IMR-90 (cell line): ENCODE measurements around the gene ANO2. TPM values are rescaled to one million over a fixed set of nuclear protein-coding genes. Genes with fewer than 3 reads are reported as not detected.

ENCODE experiments used
- ATAC-seq: fragments of 200-7000 bp; cut with Tn5 transposase; 2 replicates; pipeline ENCODE4 v1.9.1; 2020; ENCODE audit warnings: low read depth, mild to moderate bottlenecking, moderate library complexity
- BruUV-seq: library from RNA; stranded (reverse); fragments of 400-500 nt; replicated peaks from 2 replicates; lab custom pipeline; 2021; lab: Mats Ljungman, UMichigan
- CTCF ChIA-PET: fragments of 300-600 bp; formaldehyde crosslinking; extraction: SDS; loops from one replicate; lab custom pipeline; 2021; ENCODE audit warnings: antibody characterized with exemption; lab: Yijun Ruan, JAX
- POLR2A ChIA-PET: fragments of 300-600 bp; sonication (Branson Sonifier 250); formaldehyde crosslinking; loops from one replicate; lab custom pipeline; 2022; ENCODE audit warnings: antibody characterized with exemption; ENCODE audit not compliant: unreplicated experiment; lab: Charles Lee
- DNase-seq: peaks from one replicate; pipeline ENCODE4 v3.0.0; 2013
- H2AFZ ChIP-seq: replicated peaks from 2 replicates; pipeline ENCODE3; 2013; ENCODE audit warnings: low read length, mild to moderate bottlenecking; ENCODE audit not compliant: poor library complexity
- H2AK5ac ChIP-seq: 2 replicates; pipeline ENCODE4 v1.6.1; 2013; ENCODE audit warnings: low read depth, low read length, inconsistent platforms
- H2AK9ac ChIP-seq: replicated peaks from 2 replicates; pipeline ENCODE3; 2013; ENCODE audit warnings: mild to moderate bottlenecking, low read depth, low read length, moderate library complexity; ENCODE audit not compliant: poor library complexity
- H2BK120ac ChIP-seq: 2 replicates; pipeline ENCODE4 v1.6.1; 2013; ENCODE audit warnings: low read depth, low read length, inconsistent platforms
- H2BK15ac ChIP-seq: 3 replicates; pipeline ENCODE4 v1.6.1; 2013; ENCODE audit warnings: low read depth, low read length, inconsistent platforms
- H2BK20ac ChIP-seq: 2 replicates; pipeline ENCODE4 v1.6.1; 2013; ENCODE audit warnings: low read depth, mild to moderate bottlenecking, inconsistent platforms, low read length, moderate library complexity
- H2BK5ac ChIP-seq: 2 replicates; pipeline ENCODE4 v1.6.1; 2013; ENCODE audit warnings: mild to moderate bottlenecking, low read depth, low read length, inconsistent platforms; ENCODE audit not compliant: poor library complexity, severe bottlenecking
- H3K14ac ChIP-seq: replicated peaks from 2 replicates; pipeline ENCODE4 v1.6.1; 2013; ENCODE audit warnings: low read depth, low read length, inconsistent platforms
- H3K18ac ChIP-seq: 2 replicates; pipeline ENCODE4 v1.6.1; 2013; ENCODE audit warnings: low read depth, low read length, control low read depth
- H3K23ac ChIP-seq: 2 replicates; pipeline ENCODE4 v1.6.1; 2013; ENCODE audit warnings: low read depth, low read length, inconsistent platforms
- H3K27ac ChIP-seq: 2 replicates; pipeline ENCODE4 v1.5.1; 2013; ENCODE audit warnings: mild to moderate bottlenecking, control low read depth, low read length; ENCODE audit not compliant: insufficient read depth
- H3K27me3 ChIP-seq: 2 replicates; pipeline ENCODE4 v1.6.1; 2013; ENCODE audit warnings: low read length; ENCODE audit not compliant: control insufficient read depth, insufficient read depth
- H3K36me3 ChIP-seq: 2 replicates; pipeline ENCODE4 v1.6.1; 2013; ENCODE audit warnings: low read length, mixed read lengths; ENCODE audit not compliant: control insufficient read depth, insufficient read depth
- H3K4ac ChIP-seq: 2 replicates; pipeline ENCODE4 v1.6.1; 2013; ENCODE audit warnings: low read depth, low read length, inconsistent platforms
- H3K4me1 ChIP-seq: 2 replicates; pipeline ENCODE4 v1.6.1; 2013; ENCODE audit warnings: low read length, mixed read lengths; ENCODE audit not compliant: control insufficient read depth, insufficient read depth
- H3K4me2 ChIP-seq: 2 replicates; pipeline ENCODE4 v1.6.1; 2013; ENCODE audit warnings: low read depth, mild to moderate bottlenecking, control low read depth, low read length, moderate library complexity
- H3K4me3 ChIP-seq: 2 replicates; pipeline ENCODE4 v1.5.1; 2013; ENCODE audit warnings: low read depth, mild to moderate bottlenecking, control low read depth, low read length, moderate library complexity; ENCODE audit not compliant: insufficient read depth
- H3K56ac ChIP-seq: 2 replicates; pipeline ENCODE4 v1.6.1; 2013; ENCODE audit warnings: low read length, inconsistent platforms; ENCODE audit not compliant: insufficient read depth; ENCODE audit errors: extremely low read depth
- H3K79me1 ChIP-seq, 2 experiments: 2 replicates each; pipeline ENCODE4 v1.6.1; 2013; ENCODE audit warnings: low read length in 2 of 2, inconsistent platforms in 1 of 2, low read depth in 1 of 2
- H3K9ac ChIP-seq: 2 replicates; pipeline ENCODE4 v1.6.1; 2013; ENCODE audit warnings: low read depth, low read length, control low read depth
- H3K9me1 ChIP-seq: 2 replicates; pipeline ENCODE4 v1.6.1; 2013; ENCODE audit warnings: low read length, inconsistent platforms; ENCODE audit not compliant: insufficient read depth
- H3K9me3 ChIP-seq: 2 replicates; pipeline ENCODE4 v1.6.1; 2013; ENCODE audit warnings: low read length; ENCODE audit not compliant: control insufficient read depth, insufficient read depth
- H4K20me1 ChIP-seq: 2 replicates; pipeline ENCODE4 v1.6.1; 2013; ENCODE audit warnings: low read length, inconsistent platforms; ENCODE audit not compliant: insufficient read depth
- H4K5ac ChIP-seq: 2 replicates; pipeline ENCODE4 v1.6.1; 2013; ENCODE audit warnings: mild to moderate bottlenecking, low read depth, low read length, control low read depth
- H4K8ac ChIP-seq, 2 experiments: 2 replicates each; pipeline ENCODE4 v1.6.1; 2013; ENCODE audit warnings: low read depth in 2 of 2, low read length in 2 of 2, control low read depth in 1 of 2, inconsistent platforms in 1 of 2
- H4K91ac ChIP-seq: 2 replicates; pipeline ENCODE4 v1.6.1; 2013; ENCODE audit warnings: low read depth, low read length, inconsistent platforms; ENCODE audit not compliant: insufficient read depth
- BHLHE40 ChIP-seq: fragments of 150-350 bp; IDR thresholded peaks from 2 replicates; pipeline ENCODE4 v1.6.1; 2016; ENCODE audit warnings: mild to moderate bottlenecking, low read depth, low read length
- CEBPB ChIP-seq: IDR thresholded peaks from 2 replicates; pipeline ENCODE4 v1.6.1; 2012; ENCODE audit warnings: low read depth, low read length, improper control_type of control experiment
- CHD1 ChIP-seq: IDR thresholded peaks from 2 replicates; pipeline ENCODE4 v1.6.1; 2012; ENCODE audit warnings: low read depth, low read length, improper control_type of control experiment
- CTCF ChIP-seq: conservative IDR thresholded peaks from 2 replicates; pipeline ENCODE4 v1.5.1; 2012; ENCODE audit warnings: mild to moderate bottlenecking, low read depth, low read length, improper control_type of control experiment
- FOS ChIP-seq: fragments of 150-350 bp; IDR thresholded peaks from 2 replicates; pipeline ENCODE4 v1.6.1; 2016; ENCODE audit warnings: low read depth, low read length
- MAFK ChIP-seq: IDR thresholded peaks from 2 replicates; pipeline ENCODE4 v1.6.1; 2012; ENCODE audit warnings: low read depth, low read length, improper control_type of control experiment
- MAZ ChIP-seq: IDR thresholded peaks from 2 replicates; pipeline ENCODE4 v1.6.1; 2012; ENCODE audit warnings: low read depth, mild to moderate bottlenecking, low read length, improper control_type of control experiment, moderate library complexity, borderline replicate concordance
- MXI1 ChIP-seq: IDR thresholded peaks from 2 replicates; pipeline ENCODE4 v1.6.1; 2012; ENCODE audit warnings: low read depth, mild to moderate bottlenecking, low read length, moderate library complexity, borderline replicate concordance
- NFE2L2 ChIP-seq: fragments of 150-350 bp; IDR thresholded peaks from 2 replicates; pipeline ENCODE4 v1.6.1; 2016; ENCODE audit warnings: low read depth, mild to moderate bottlenecking, low read length
- POLR2A ChIP-seq: IDR thresholded peaks from 2 replicates; pipeline ENCODE4 v1.6.1; 2012; ENCODE audit warnings: mild to moderate bottlenecking, low read depth, low read length
- RAD21 ChIP-seq: IDR thresholded peaks from 2 replicates; pipeline ENCODE4 v1.6.1; 2012; ENCODE audit warnings: low read length, improper control_type of control experiment
- RCOR1 ChIP-seq: IDR thresholded peaks from 2 replicates; pipeline ENCODE4 v1.6.1; 2012; ENCODE audit warnings: mild to moderate bottlenecking, low read length, improper control_type of control experiment; ENCODE audit not compliant: insufficient replicate concordance
- RFX5 ChIP-seq: IDR thresholded peaks from 2 replicates; pipeline ENCODE4 v1.8.0; 2012; ENCODE audit warnings: low read depth, mild to moderate bottlenecking, low read length, moderate library complexity
- SMC3 ChIP-seq: fragments of 150-350 bp; IDR thresholded peaks from 2 replicates; pipeline ENCODE4 v1.6.1; 2016; ENCODE audit warnings: low read depth, mild to moderate bottlenecking, antibody characterized with exemption, low read length, moderate library complexity
- USF2 ChIP-seq: fragments of 150-350 bp; IDR thresholded peaks from 2 replicates; pipeline ENCODE4 v1.6.1; 2017; ENCODE audit warnings: mild to moderate bottlenecking, antibody characterized with exemption, low read length, low read depth
- WGBS, 2 experiments: methylation state at CpG; one replicate each; pipeline versions ENCODE4 v1.1.5 to v1.1.7; 2013; ENCODE audit warnings: missing lambda C conversion rate in 2 of 2; ENCODE audit not compliant: insufficient read length in 1 of 2; ENCODE audit errors: extremely low coverage in 2 of 2; 5-methylcytosine and 5-hydroxymethylcytosine counted together
- dilution Hi-C: fragments of 300-500 bp; cut with HindIII; formaldehyde crosslinking; loops from one replicate; pipeline ENCODE4 v1.14.3; 2018; ENCODE audit warnings: low sequenced_read_pairs; ENCODE audit not compliant: unreplicated experiment
- in situ Hi-C: fragments of 300-500 bp; cut with MboI; formaldehyde crosslinking; loops from 3 replicates; pipeline ENCODE4 v1.14.3; 2019; ENCODE audit warnings: low sequenced_read_pairs, inconsistent platforms, mixed read lengths
- intact Hi-C: fragments of 100-400 bp; cut with micrococcal nuclease; formaldehyde crosslinking; loops from 2 replicates; pipeline ENCODE4 v1.10.0; 2022
- polyA plus RNA-seq, 3 experiments: library from polyadenylated mRNA; depleted of rRNA; stranded (reverse); fragments of >200 nt; gene quantifications; 2 replicates each; pipeline ENCODE4 v1.2.3, GENCODE V29; 2012; ENCODE audit warnings: low replicate concordance in 1 of 3
- total RNA-seq: library from RNA; depleted of rRNA; stranded (reverse); fragments of >200 nt; gene quantifications from 2 replicates; pipeline ENCODE4 v1.2.3, GENCODE V29; 2012
- TF ChIP-seq, protein P1 (sequence below): fragments of 150-350 bp; IDR thresholded peaks from 2 replicates; pipeline ENCODE4 v1.6.1; 2016; ENCODE audit warnings: low read depth, mild to moderate bottlenecking, low read length, moderate library complexity, borderline replicate concordance

Gene ANO2
- total and polyA plus RNA-seq, 2 of the 4 experiments (the other 2 are of a cell fraction): 0.22 TPM; not detected in 1

- BruUV-seq: no TSS peak
- in situ Hi-C loops: no loop called here
- H4K20me1 ChIP-seq: no peaks in the 10 kb centered on the region
- H3K9me1 ChIP-seq: no peaks in the 10 kb centered on the region
- H4K5ac ChIP-seq: no peak overlapping the region
- H3K4me2 ChIP-seq: no peak overlapping the region
- no peak overlapping the region for H4K8ac ChIP-seq
- no peaks in the 10 kb centered on the region; the same call in 1 of the 2 replicates for H3K9me3 ChIP-seq
- intact Hi-C loops: no loop called here
- no peak overlapping the region for H2AK9ac ChIP-seq
- H2AFZ ChIP-seq: no peak overlapping the region
- DNase-seq: no peak
- H3K79me1 ChIP-seq: no peaks in the 10 kb centered on the region
- H3K27ac ChIP-seq: no peak overlapping the region
- TF ChIP-seq FOS (no peak), CEBPB (no peak), CTCF (no peak), MXI1 (no peak), BHLHE40 (no peak), USF2 (no peak), RAD21 (no peak), SMC3 (no peak), MAFK (no peak), RFX5 (no peak), NFE2L2 (no peak), POLR2A (no peak), MAZ (no peak), RCOR1 (no peak), CHD1 (no peak)
- TF ChIP-seq, protein P1, sequence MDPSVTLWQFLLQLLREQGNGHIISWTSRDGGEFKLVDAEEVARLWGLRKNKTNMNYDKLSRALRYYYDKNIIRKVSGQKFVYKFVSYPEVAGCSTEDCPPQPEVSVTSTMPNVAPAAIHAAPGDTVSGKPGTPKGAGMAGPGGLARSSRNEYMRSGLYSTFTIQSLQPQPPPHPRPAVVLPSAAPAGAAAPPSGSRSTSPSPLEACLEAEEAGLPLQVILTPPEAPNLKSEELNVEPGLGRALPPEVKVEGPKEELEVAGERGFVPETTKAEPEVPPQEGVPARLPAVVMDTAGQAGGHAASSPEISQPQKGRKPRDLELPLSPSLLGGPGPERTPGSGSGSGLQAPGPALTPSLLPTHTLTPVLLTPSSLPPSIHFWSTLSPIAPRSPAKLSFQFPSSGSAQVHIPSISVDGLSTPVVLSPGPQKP: no peak
- H2BK5ac ChIP-seq: no peak overlapping the region
- no peak overlapping the region for H2BK15ac ChIP-seq
- H4K91ac ChIP-seq: no peak overlapping the region
- no peak overlapping the region for H3K4me3 ChIP-seq
- no peak overlapping the region for H3K14ac ChIP-seq
- no peaks in the 10 kb centered on the region for H3K36me3 ChIP-seq
- no peak overlapping the region for H3K9ac ChIP-seq
- no peaks in the 10 kb centered on the region for H3K4me1 ChIP-seq
- ChIA-PET CTCF (no interaction called here), POLR2A (no interaction called here)
- ATAC-seq: no peak
- no CpG with 5 or more reads among the region's 2 CpGs for WGBS, 2 experiments
- no peak overlapping the region for H3K18ac ChIP-seq
- no peak overlapping the region for H3K56ac ChIP-seq
- H2AK5ac ChIP-seq: no peak overlapping the region
- H3K27me3 ChIP-seq: peaks cover 56% of the 10 kb centered on the region
- H2BK20ac ChIP-seq: no peak overlapping the region
- dilution Hi-C loops: no loop called here
- no peak overlapping the region for H3K23ac ChIP-seq
- no peak overlapping the region for H3K4ac ChIP-seq
- H2BK120ac ChIP-seq: no peak overlapping the region
Measured at GRCh38 chr12:5684989-5685388, 260.1 kb downstream of the ANO2 start.
